ENCODE data around the gene FGD5.

DNA sequence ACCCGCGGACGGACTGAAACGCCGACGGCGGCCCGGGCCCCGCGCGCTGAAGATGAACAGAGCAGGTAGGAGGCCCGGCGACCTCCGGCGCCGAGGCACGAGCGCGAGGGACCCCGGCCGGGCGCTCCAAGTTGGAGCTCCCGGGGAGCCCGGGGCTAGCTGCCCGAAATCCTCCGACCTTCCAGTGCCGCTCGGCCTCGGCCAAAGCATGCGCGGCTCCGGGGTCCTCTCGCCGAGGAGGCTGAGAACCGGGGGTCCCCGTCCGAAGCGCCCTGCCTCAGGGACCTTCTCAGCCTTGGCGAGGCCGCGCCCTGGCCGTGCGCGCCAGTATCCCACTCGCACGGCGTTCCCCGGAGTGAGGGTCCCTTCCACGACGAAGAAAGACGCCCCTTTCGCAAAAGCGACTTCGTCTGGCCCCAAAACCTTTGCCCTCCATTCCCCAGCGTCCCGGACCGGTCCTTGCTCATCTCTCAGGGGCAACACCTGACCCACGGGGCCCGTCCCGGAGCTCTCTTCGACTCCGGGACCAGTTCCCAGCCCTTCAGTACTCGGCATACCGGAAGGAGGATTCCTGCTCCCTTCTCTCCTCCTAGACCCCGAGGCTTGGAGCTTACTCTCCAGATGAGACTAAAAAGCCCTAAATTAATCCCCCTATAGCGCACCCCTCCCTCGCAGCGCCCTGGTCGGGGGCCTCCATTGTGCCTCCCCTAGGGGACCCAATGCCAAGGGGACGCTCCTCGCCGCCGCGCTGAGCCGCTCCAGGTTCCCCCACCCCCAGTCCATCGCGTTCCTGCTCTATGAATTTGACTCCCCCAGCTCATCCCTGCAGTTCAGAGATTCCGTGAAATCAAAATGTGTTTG lies 7.7 kb upstream of the FGD5 start:
- TF ChIP-seq, protein P1, sequence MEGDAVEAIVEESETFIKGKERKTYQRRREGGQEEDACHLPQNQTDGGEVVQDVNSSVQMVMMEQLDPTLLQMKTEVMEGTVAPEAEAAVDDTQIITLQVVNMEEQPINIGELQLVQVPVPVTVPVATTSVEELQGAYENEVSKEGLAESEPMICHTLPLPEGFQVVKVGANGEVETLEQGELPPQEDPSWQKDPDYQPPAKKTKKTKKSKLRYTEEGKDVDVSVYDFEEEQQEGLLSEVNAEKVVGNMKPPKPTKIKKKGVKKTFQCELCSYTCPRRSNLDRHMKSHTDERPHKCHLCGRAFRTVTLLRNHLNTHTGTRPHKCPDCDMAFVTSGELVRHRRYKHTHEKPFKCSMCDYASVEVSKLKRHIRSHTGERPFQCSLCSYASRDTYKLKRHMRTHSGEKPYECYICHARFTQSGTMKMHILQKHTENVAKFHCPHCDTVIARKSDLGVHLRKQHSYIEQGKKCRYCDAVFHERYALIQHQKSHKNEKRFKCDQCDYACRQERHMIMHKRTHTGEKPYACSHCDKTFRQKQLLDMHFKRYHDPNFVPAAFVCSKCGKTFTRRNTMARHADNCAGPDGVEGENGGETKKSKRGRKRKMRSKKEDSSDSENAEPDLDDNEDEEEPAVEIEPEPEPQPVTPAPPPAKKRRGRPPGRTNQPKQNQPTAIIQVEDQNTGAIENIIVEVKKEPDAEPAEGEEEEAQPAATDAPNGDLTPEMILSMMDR (IDR thresholded peaks at IDR 0.05; ENCODE audit: low read depth, low read length, poor library complexity, severe bottlenecking) = no peak
- TF ChIP-seq EZH2phosphoT487 (IDR thresholded peaks at IDR 0.05; ENCODE audit: borderline replicate concordance, low read length) = no peak
